ENCODE measurements around the gene ZNF394.

Gene ZNF394

GRCh38 chr7:99447943-99448342, 52.1 kb downstream of the ZNF394 start:
- DNase-seq, result no peak

- DNase-seq, result no peak
Measured at GRCh38 chr7:99446096-99446495, 54.0 kb downstream of the ZNF394 start.
